Measurements from ENCODE around the gene KLHL29.

Gene KLHL29

DNA sequence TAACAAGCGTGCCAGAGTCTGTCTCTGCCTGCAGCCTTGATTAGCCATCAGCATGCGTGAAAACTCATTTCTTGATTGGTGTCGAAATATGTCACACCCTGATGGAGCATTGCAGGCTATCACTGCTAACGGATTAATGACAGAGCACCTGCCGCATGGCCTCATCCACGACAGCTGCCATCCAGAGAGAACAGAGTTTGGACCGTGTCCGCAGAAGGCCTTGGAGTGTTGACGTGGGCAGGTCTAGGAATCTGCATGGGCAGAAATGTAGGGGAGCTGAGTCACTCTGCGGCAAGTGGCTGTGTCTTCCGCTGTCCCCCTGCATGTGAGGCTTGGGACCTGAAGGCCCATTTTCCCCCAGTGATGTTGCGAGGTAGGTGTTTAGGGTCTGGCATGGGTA lies 43.0 kb downstream of the KLHL29 start:
- Histone ChIP-seq H3K4me2 (ENCODE audit: low read depth, low read length) (no peak overlapping the region), H2AFZ (ENCODE audit: low read length) (no peak overlapping the region), H3K27ac (ENCODE audit: low read length) (no peak overlapping the region), H3K4me1 (ENCODE audit: low read length) (no peaks in the 10 kb centered on the region), H4K20me1 (ENCODE audit: insufficient read depth, low read length) (no peaks in the 10 kb centered on the region), H3K9ac (ENCODE audit: low read length) (no peak overlapping the region), H3K4me3 (ENCODE audit: low read length) (no peak overlapping the region), H3K79me2 (ENCODE audit: low read length) (no peaks in the 10 kb centered on the region), H3K36me3 (replicated peaks; ENCODE audit: insufficient read depth, low read length) (no peaks in the 10 kb centered on the region), H3K27me3 (replicated peaks; ENCODE audit: insufficient read depth, low read length) (no peaks in the 10 kb centered on the region), H3K9me3 (replicated peaks; ENCODE audit: insufficient read depth, low read length) (no peaks in the 10 kb centered on the region), H3K9me2 (replicated peaks; ENCODE audit: insufficient read depth, low read length) (no peaks in the 10 kb centered on the region), H3F3A (ENCODE audit: insufficient read depth, low read length) (no peaks in the 10 kb centered on the region)
- TF ChIP-seq EZH2 (optimal IDR thresholded peaks at IDR 0.05; ENCODE audit: low read depth, low read length) = no peak
- TF ChIP-seq EZH2phosphoT487 (IDR thresholded peaks at IDR 0.05; ENCODE audit: low read length) = no peak
- TF ChIP-seq CTCF (IDR thresholded peaks at IDR 0.05; ENCODE audit: low read length) = no peak
- DNase-seq = no peak

- H3K36me3 ChIP-seq (replicated peaks; ENCODE audit: insufficient read depth, low read length) = no peaks in the 10 kb centered on the region
- H3K4me3 ChIP-seq (ENCODE audit: low read length) = no peak overlapping the region
- TF ChIP-seq CTCF (IDR thresholded peaks at IDR 0.05; ENCODE audit: low read length) (no peak), EZH2phosphoT487 (IDR thresholded peaks at IDR 0.05; ENCODE audit: low read length) (no peak), EZH2 (optimal IDR thresholded peaks at IDR 0.05; ENCODE audit: low read depth, low read length) (no peak)
- no peak for DNase-seq
- no peaks in the 10 kb centered on the region for H3K9me3 ChIP-seq (replicated peaks; ENCODE audit: insufficient read depth, low read length)
- no peaks in the 10 kb centered on the region for H4K20me1 ChIP-seq (ENCODE audit: insufficient read depth, low read length)
- no peak overlapping the region for H2AFZ ChIP-seq (ENCODE audit: low read length)
- no peak overlapping the region for H3K9ac ChIP-seq (ENCODE audit: low read length)
- no peaks in the 10 kb centered on the region for H3K79me2 ChIP-seq (ENCODE audit: low read length)
- H3K27me3 ChIP-seq (replicated peaks; ENCODE audit: insufficient read depth, low read length) = no peaks in the 10 kb centered on the region
- H3F3A ChIP-seq (ENCODE audit: insufficient read depth, low read length) = no peaks in the 10 kb centered on the region
- no peaks in the 10 kb centered on the region for H3K9me2 ChIP-seq (replicated peaks; ENCODE audit: insufficient read depth, low read length)
- no peak overlapping the region for H3K27ac ChIP-seq (ENCODE audit: low read length)
- no peak overlapping the region for H3K4me2 ChIP-seq (ENCODE audit: low read depth, low read length)
- no peaks in the 10 kb centered on the region for H3K4me1 ChIP-seq (ENCODE audit: low read length)
Observed at GRCh38 chr2:23429036-23429435, 44.1 kb downstream of the KLHL29 start.

DNA sequence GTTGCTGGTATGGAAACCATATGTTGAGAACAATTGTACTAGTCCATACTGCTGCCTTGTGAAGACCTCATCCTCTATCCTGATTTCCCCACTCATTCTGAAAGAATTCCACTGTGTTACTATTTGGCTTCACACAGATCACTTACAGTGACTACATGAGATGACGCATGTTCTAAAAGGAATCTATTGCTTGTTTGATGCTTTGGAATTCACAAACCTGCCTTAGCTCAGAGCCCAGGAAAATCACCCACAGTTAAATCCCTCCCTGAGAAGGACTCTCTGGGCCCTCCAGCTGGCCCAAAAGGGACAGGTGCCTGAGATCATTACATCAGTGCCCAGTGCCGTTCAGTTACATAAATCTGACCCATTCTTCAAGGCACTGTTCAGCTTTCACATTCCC lies 45.3 kb downstream of the KLHL29 start:
- no peaks in the 10 kb centered on the region for H3F3A ChIP-seq (ENCODE audit: insufficient read depth, low read length)
- H2AFZ ChIP-seq (ENCODE audit: low read length) = no peak overlapping the region
- no peak overlapping the region for H3K4me3 ChIP-seq (ENCODE audit: low read length)
- H4K20me1 ChIP-seq (ENCODE audit: insufficient read depth, low read length) = no peaks in the 10 kb centered on the region
- TF ChIP-seq EZH2 (optimal IDR thresholded peaks at IDR 0.05; ENCODE audit: low read depth, low read length) (no peak), CTCF (IDR thresholded peaks at IDR 0.05; ENCODE audit: low read length) (no peak), EZH2phosphoT487 (IDR thresholded peaks at IDR 0.05; ENCODE audit: low read length) (no peak)
- no peak overlapping the region for H3K4me2 ChIP-seq (ENCODE audit: low read depth, low read length)
- no peak overlapping the region for H3K9ac ChIP-seq (ENCODE audit: low read length)
- no peaks in the 10 kb centered on the region for H3K9me2 ChIP-seq (replicated peaks; ENCODE audit: insufficient read depth, low read length)
- no peak for DNase-seq
- H3K36me3 ChIP-seq (replicated peaks; ENCODE audit: insufficient read depth, low read length) = no peaks in the 10 kb centered on the region
- H3K79me2 ChIP-seq (ENCODE audit: low read length) = no peaks in the 10 kb centered on the region
- no peaks in the 10 kb centered on the region for H3K4me1 ChIP-seq (ENCODE audit: low read length)
- H3K27ac ChIP-seq (ENCODE audit: low read length) = no peak overlapping the region
- no peaks in the 10 kb centered on the region for H3K27me3 ChIP-seq (replicated peaks; ENCODE audit: insufficient read depth, low read length)
- H3K9me3 ChIP-seq (replicated peaks; ENCODE audit: insufficient read depth, low read length) = no peaks in the 10 kb centered on the region
